ACHN (cell line): ENCODE results near the gene SGCB.
"Not testable (repeated sequence)": the region's sequence is repeated elsewhere in the genome, so short reads cannot be mapped to it uniquely, and the experiment has no call there.

Source experiments
- DNase-seq: peaks from one replicate; pipeline ENCODE4 v3.0.0-alpha.2; 2015
- in situ Hi-C: cut with HindIII; loops from 2 replicates; pipeline ENCODE4 v1.10.0; 2017; ENCODE audit warnings: low sequenced_read_pairs, low pct_ligation_motif_present, low pct_unique_long_range_greater_than_20kb

The SGCB gene

GRCh38 chr4:52038103-52038912, at the start of gene SGCB:
TSS of gene SGCB (minus strand) at chr4:52038299. CDS start at chr4:52038259, 40 bp downstream.
- DNase-seq, result peak; percentile 47
- in situ Hi-C loops, result no loop called here

GRCh38 chr4:52086425-52086824, 48.3 kb upstream of the SGCB start:
- DNase-seq, in situ Hi-C loops: not testable (repeated sequence)

GRCh38 chr4:52081216-52081615, 43.1 kb upstream of the SGCB start:
- DNase-seq, result no peak
- in situ Hi-C loops, result no loop called here

- in situ Hi-C loops, result no loop called here
- no peak for DNase-seq
These were observed 41.6 kb upstream of the SGCB start for GRCh38 chr4:52079659-52080058.

GRCh38 chr4:52076731-52077130, 38.6 kb upstream of the SGCB start:
- peak; percentile 43 for DNase-seq
- in situ Hi-C loops, result no loop called here

- DNase-seq, result peak; percentile 26
- in situ Hi-C loops, result no loop called here
These were observed 33.9 kb upstream of the SGCB start for GRCh38 chr4:52071791-52072546.

GRCh38 chr4:52069571-52069970, 31.5 kb upstream of the SGCB start:
- DNase-seq, result no peak
- in situ Hi-C loops, result no loop called here

- in situ Hi-C loops, result no loop called here
- DNase-seq, result no peak
These were observed 21.3 kb upstream of the SGCB start for GRCh38 chr4:52059372-52059771.

GRCh38 chr4:52058275-52058674, 20.2 kb upstream of the SGCB start:
- in situ Hi-C loops, result no loop called here

GRCh38 chr4:52057196-52057595, 19.1 kb upstream of the SGCB start:
- DNase-seq, result no peak

More at GRCh38 chr4:52058275-52058674, 20.2 kb upstream of the SGCB start:
- DNase-seq, result no peak

GRCh38 chr4:52054254-52054653, 16.2 kb upstream of the SGCB start:
- in situ Hi-C loops, result no loop called here
- DNase-seq, result no peak

More at GRCh38 chr4:52057196-52057595, 19.1 kb upstream of the SGCB start:
- in situ Hi-C loops, result no loop called here

GRCh38 chr4:52052475-52052780, 14.3 kb upstream of the SGCB start:
- DNase-seq, result no peak
- in situ Hi-C loops, result no loop called here

GRCh38 chr4:52051615-52052474, 13.7 kb upstream of the SGCB start:
- in situ Hi-C loops, result no loop called here
- peak; percentile 81 for DNase-seq

GRCh38 chr4:52051213-52051614, 13.1 kb upstream of the SGCB start, which contains the start of gene SPATA18:
TSS of gene SPATA18 (plus strand) at chr4:52051304. CDS start at chr4:52051705, 401 bp downstream.
- peak; percentile 43 for DNase-seq
- in situ Hi-C loops, result no loop called here

- in situ Hi-C loops, result no loop called here
- no peak for DNase-seq
These were observed 11.2 kb upstream of the SGCB start for GRCh38 chr4:52049266-52049665.

GRCh38 chr4:52045028-52045427, 6.9 kb upstream of the SGCB start:
- DNase-seq, result no peak
- in situ Hi-C loops, result no loop called here

- in situ Hi-C loops, result no loop called here
- DNase-seq, result peak; percentile 17
These were observed 403 bp downstream of the SGCB start for GRCh38 chr4:52037689-52038102.

- DNase-seq, result no peak
- in situ Hi-C loops, result no loop called here
These were observed 1.1 kb downstream of the SGCB start for GRCh38 chr4:52036886-52037530.
